ENCODE results near the gene C3.
"Not testable (repeated sequence)": the region's sequence is repeated elsewhere in the genome, so short reads cannot be mapped to it uniquely, and the experiment has no call there.

The C3 gene

GRCh38 chr19:6712231-6712630 is 8.2 kb downstream of the C3 start:
- no peak for DNase-seq

- DNase-seq: no peak
Observed at GRCh38 chr19:6711605-6712004, 8.8 kb downstream of the C3 start.

GRCh38 chr19:6711078-6711361 is 9.4 kb downstream of the C3 start:
- DNase-seq: no peak

- no peak for DNase-seq
Observed at GRCh38 chr19:6710273-6711077, 10.0 kb downstream of the C3 start.

- no peak for DNase-seq
Observed at GRCh38 chr19:6709549-6709948, 10.9 kb downstream of the C3 start.

GRCh38 chr19:6708913-6709312 is 11.5 kb downstream of the C3 start:
- DNase-seq: not testable (repeated sequence)

- DNase-seq: no peak
Observed at GRCh38 chr19:6708346-6708745, 12.1 kb downstream of the C3 start.

GRCh38 chr19:6707658-6708018 is 12.8 kb downstream of the C3 start:
- no peak for DNase-seq

- DNase-seq: no peak
Observed at GRCh38 chr19:6707011-6707657, 13.3 kb downstream of the C3 start.

GRCh38 chr19:6706633-6706958 is 13.9 kb downstream of the C3 start:
- no peak for DNase-seq

- no peak for DNase-seq
Observed at GRCh38 chr19:6705931-6706632, 14.4 kb downstream of the C3 start.

GRCh38 chr19:6700586-6701316 is 19.7 kb downstream of the C3 start:
- no peak for DNase-seq

- DNase-seq: no peak
Observed at GRCh38 chr19:6699935-6700334, 20.5 kb downstream of the C3 start.

- DNase-seq: no peak
Observed at GRCh38 chr19:6697291-6697690, 23.2 kb downstream of the C3 start.

- DNase-seq: no peak
Observed at GRCh38 chr19:6696239-6696820, 24.1 kb downstream of the C3 start.

GRCh38 chr19:6694147-6694815 is 26.2 kb downstream of the C3 start:
- no peak for DNase-seq

GRCh38 chr19:6693681-6694080 is 26.8 kb downstream of the C3 start:
- no peak for DNase-seq

- no peak for DNase-seq
Observed at GRCh38 chr19:6693056-6693471, 27.4 kb downstream of the C3 start.

- DNase-seq: no peak
Observed at GRCh38 chr19:6692027-6692426, 28.4 kb downstream of the C3 start.

GRCh38 chr19:6691342-6691741 is 29.1 kb downstream of the C3 start:
- DNase-seq: no peak

GRCh38 chr19:6690160-6690885 is 30.1 kb downstream of the C3 start:
- DNase-seq: no peak

- no peak for DNase-seq
Observed at GRCh38 chr19:6687114-6687513, 33.3 kb downstream of the C3 start.

Data from NCI-H226 (cell line).